Measurements from ENCODE around the gene WFDC1. TPM values are rescaled to one million over a fixed set of nuclear protein-coding genes. Genes with fewer than 3 reads are reported as not detected.

The WFDC1 gene
- total RNA-seq, 4 donors from 2014 or later = 0.77 to 13.3 (median 5.7) TPM

DNA sequence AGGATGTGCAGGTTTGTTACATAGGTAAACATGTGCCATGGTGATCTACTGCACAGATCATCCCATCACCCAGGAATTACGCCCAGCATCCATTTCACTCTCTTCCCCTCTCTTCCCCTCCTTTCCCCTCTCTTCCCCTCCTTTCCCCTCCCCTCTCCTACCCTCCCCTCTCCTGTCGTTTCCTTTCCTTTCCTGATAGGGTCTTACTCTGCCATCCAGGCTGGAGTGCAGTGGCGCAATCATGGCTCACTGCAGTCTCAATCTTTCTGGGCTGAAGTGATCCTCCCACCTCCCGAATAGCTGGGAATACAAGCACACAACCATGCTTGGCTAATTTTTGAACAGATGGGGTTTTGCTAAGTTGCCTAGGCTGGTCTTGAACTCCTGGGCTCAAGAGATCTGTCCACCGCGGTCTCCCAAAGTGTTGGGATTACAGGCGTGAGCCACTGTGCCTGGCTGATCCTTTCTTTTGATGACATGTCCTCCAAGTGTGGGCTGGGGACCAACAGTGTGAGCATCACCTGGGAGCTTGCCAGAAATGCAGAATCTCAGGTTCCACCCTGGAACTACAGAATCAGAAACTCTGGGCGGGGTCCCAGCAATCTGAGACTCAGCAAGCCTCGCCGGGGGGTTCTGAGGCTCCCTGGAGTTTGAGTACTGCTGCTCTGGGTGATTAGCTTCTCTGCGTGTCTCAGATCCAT lies 84.5 kb downstream of the WFDC1 start:
- TF ChIP-seq, protein P1, sequence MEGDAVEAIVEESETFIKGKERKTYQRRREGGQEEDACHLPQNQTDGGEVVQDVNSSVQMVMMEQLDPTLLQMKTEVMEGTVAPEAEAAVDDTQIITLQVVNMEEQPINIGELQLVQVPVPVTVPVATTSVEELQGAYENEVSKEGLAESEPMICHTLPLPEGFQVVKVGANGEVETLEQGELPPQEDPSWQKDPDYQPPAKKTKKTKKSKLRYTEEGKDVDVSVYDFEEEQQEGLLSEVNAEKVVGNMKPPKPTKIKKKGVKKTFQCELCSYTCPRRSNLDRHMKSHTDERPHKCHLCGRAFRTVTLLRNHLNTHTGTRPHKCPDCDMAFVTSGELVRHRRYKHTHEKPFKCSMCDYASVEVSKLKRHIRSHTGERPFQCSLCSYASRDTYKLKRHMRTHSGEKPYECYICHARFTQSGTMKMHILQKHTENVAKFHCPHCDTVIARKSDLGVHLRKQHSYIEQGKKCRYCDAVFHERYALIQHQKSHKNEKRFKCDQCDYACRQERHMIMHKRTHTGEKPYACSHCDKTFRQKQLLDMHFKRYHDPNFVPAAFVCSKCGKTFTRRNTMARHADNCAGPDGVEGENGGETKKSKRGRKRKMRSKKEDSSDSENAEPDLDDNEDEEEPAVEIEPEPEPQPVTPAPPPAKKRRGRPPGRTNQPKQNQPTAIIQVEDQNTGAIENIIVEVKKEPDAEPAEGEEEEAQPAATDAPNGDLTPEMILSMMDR (IDR thresholded peaks at IDR 0.05) = no peak
- no peak for TF ChIP-seq POLR2A (IDR thresholded peaks at IDR 0.05)
- Histone ChIP-seq H3K27me3 (no peaks in the 10 kb centered on the region), H3K4me1 (no peaks in the 10 kb centered on the region), H3K27ac (no peak overlapping the region), H3K36me3 (no peaks in the 10 kb centered on the region), H3K4me3 (no peak overlapping the region), H3K9me3 (no peaks in the 10 kb centered on the region)
- intact Hi-C loops (cut with DNase I; ENCODE audit: low total_unique reads) = no loop called here
- no peak for DNase-seq

Small RNA genes lying within 50 kb of the gene (small RNA-seq; reads per million reads assigned to genes)
- not detected for gene RNA5SP433

Other genes with a start within 250 kb of the WFDC1 start
- gene MBTPS1, start 177.9 kb upstream of the WFDC1 start, total RNA-seq = 100 to 1,000 TPM in 3 of 4 donors, 10 to 100 TPM in 1; 63.0 to 162 (median 112) TPM
- 10 to 100 TPM; 10.5 to 46.4 (median 22.3) TPM for gene HSDL1, start 149.7 kb upstream of the WFDC1 start, total RNA-seq
- 1 to 10 TPM in 3 of 4 donors, under 1 TPM in 1; 0.77 to 8.2 (median 2.7) TPM for gene DNAAF1, start 149.6 kb upstream of the WFDC1 start, total RNA-seq
- gene TAF1C, start 107.8 kb upstream of the WFDC1 start, total RNA-seq = 100 to 1,000 TPM in 2 of 4 donors, 10 to 100 TPM in 2; 36.7 to 210 (median 76.3) TPM
- 1 to 10 TPM in 1 of 4 donors, under 1 TPM in 2, not detected in 1; 0.21 to 1.0 (median 0.88) TPM for gene ADAD2, start 103.7 kb upstream of the WFDC1 start, total RNA-seq
- gene KCNG4, start 54.9 kb upstream of the WFDC1 start, total RNA-seq = not detected
- gene ATP2C2, start 73.7 kb downstream of the WFDC1 start, total RNA-seq = 1 to 10 TPM in 1 of 4 donors, under 1 TPM in 3; 0.51 to 1.8 (median 0.84) TPM
- 10 to 100 TPM; 11.3 to 26.8 (median 21.4) TPM for gene MEAK7, start 209.8 kb downstream of the WFDC1 start, total RNA-seq

Measured in uterus (tissue), 4 donors.